ENCODE results near the gene GLRX3.

DNA sequence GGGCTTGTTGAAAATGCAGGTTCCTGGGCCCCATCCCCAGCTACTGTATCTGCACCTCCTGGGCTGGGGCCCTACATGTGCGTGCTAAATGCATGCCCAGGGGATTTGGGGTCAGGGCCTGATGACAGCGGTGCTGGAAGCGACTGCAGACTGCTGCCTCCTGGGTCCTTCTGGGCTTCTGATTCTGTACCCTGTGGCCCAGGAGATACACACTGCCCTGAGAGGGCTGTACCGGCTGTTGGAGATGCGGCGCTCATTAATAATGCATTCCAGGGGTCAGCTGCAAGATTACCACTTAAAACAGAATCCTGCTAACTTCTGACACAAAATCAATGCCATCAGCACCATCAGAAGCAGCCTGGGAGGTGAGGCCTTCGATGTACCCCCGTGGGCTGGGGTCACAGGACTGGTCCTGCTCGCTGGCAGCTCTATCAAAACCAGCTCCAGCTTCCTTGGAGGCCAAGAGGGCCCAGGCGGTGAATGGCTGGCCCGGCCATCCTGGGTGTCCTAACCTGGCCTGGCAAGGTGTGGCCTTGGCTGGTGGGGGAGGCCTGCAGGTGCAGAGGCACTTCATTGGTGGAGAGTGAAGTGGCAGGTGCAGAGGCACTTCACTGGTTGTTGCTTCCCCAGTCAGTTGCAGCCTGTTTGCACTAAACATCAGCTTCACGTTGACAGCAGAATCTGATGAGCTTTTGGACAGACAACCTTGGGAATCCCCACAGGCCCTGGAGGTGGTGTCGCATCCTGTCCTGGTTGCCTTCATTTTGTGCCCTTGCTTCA, 79.2 kb downstream of the GLRX3 start:
- TF ChIP-seq, protein P1, sequence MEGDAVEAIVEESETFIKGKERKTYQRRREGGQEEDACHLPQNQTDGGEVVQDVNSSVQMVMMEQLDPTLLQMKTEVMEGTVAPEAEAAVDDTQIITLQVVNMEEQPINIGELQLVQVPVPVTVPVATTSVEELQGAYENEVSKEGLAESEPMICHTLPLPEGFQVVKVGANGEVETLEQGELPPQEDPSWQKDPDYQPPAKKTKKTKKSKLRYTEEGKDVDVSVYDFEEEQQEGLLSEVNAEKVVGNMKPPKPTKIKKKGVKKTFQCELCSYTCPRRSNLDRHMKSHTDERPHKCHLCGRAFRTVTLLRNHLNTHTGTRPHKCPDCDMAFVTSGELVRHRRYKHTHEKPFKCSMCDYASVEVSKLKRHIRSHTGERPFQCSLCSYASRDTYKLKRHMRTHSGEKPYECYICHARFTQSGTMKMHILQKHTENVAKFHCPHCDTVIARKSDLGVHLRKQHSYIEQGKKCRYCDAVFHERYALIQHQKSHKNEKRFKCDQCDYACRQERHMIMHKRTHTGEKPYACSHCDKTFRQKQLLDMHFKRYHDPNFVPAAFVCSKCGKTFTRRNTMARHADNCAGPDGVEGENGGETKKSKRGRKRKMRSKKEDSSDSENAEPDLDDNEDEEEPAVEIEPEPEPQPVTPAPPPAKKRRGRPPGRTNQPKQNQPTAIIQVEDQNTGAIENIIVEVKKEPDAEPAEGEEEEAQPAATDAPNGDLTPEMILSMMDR (IDR thresholded peaks at IDR 0.05), result no peak
- TF ChIP-seq POLR2A (IDR thresholded peaks at IDR 0.05), result no peak

Data from tibial nerve (tissue), 3 donors.